Activated CD4-positive, alpha-beta T cell treated with anti-CD3 and anti-CD28 coated beads, Interleukin-10, Interleukin-2, amounts not matched to agents 100 ng/mL and 50 ng/mL, durations not matched to agents 16 hours and 8 hours (primary cell): ENCODE results near the gene JAZF1.

Experiments
- DNase-seq: peaks from one replicate; pipeline ENCODE4 v3.0.0-alpha.2; 2020

Gene JAZF1

GRCh38 chr7:27793780-27794179, 386.8 kb downstream of the JAZF1 start:
- DNase-seq = no peak

DNA sequence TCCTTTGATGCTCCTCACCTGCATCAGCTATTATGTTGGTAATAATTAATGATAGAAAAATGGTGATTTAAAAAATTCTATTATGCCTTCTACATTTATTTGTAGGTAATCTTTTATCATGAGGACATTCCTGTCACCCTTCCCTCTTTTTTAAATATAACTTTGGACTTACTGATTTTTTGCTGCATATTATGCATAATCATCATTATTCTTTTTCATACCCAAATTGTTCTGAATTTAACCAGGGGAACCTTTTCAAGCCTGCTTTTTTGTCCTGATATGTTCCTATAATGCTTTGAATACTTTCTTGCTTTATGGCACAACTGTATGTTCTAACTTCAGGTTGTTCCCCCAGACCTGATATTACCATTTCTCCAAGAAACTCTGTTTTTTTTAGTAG, 392.2 kb downstream of the JAZF1 start:
- no peak for DNase-seq

- DNase-seq = peak; percentile 59
These were observed 396.1 kb downstream of the JAZF1 start for GRCh38 chr7:27784399-27785053.

GRCh38 chr7:27782849-27783248, 397.7 kb downstream of the JAZF1 start:
- peak; percentile 22 for DNase-seq

DNA sequence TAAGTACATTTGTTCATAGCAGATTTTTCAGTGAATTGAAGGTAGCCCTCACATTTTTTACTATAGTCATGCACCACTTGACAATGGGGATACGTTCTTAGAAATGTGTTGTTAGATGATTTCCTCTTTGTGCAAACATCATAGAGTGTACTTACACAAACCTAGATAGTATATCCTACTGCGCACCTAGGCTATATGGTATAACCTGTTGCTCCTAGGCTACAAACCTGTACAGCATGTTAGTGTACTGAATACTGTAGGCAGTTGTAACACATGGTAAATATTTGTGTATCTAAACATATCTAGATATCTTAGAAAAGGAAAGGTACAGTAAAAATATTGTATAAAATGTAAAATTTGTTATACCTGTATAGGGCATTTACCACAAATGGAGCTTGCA, 399.4 kb downstream of the JAZF1 start:
- no peak for DNase-seq
